WTC11 (cell line): ENCODE results near the gene PCDH7.

ENCODE experiments used
- ATF1 ChIP-seq: sonication (generic); formaldehyde crosslinking; IDR thresholded peaks from 2 replicates; pipeline ENCODE4 v1.8.1; 2023; ENCODE audit warnings: mild to moderate bottlenecking, moderate library complexity, missing genetic modification reagents
- CREB1 ChIP-seq: sonication (generic); formaldehyde crosslinking; IDR thresholded peaks from 2 replicates; pipeline ENCODE4 v1.8.0; 2023; ENCODE audit warnings: mild to moderate bottlenecking, missing genetic modification reagents
- CTCF ChIP-seq: fragments of 200-600 bp; IDR thresholded peaks from 2 replicates; pipeline ENCODE4 v1.8.0; 2022; ENCODE audit warnings: antibody characterized with exemption
- MAX ChIP-seq: sonication (generic); formaldehyde crosslinking; IDR thresholded peaks from 2 replicates; pipeline ENCODE4 v1.8.0; 2022; ENCODE audit warnings: mild to moderate bottlenecking, missing genetic modification reagents
- SP1 ChIP-seq: sonication (generic); formaldehyde crosslinking; conservative IDR thresholded peaks from 2 replicates; pipeline ENCODE4 v1.8.1; 2022; ENCODE audit warnings: missing genetic modification reagents
- TF ChIP-seq, protein P1 (sequence below): sonication (generic); formaldehyde crosslinking; IDR thresholded peaks from 2 replicates; pipeline ENCODE4 v1.8.1; 2023; ENCODE audit warnings: mild to moderate bottlenecking, moderate library complexity, missing genetic modification reagents

- TF ChIP-seq CTCF = no peak
- TF ChIP-seq ATF1 = no peak
- no peak for TF ChIP-seq SP1
- TF ChIP-seq, protein P1, sequence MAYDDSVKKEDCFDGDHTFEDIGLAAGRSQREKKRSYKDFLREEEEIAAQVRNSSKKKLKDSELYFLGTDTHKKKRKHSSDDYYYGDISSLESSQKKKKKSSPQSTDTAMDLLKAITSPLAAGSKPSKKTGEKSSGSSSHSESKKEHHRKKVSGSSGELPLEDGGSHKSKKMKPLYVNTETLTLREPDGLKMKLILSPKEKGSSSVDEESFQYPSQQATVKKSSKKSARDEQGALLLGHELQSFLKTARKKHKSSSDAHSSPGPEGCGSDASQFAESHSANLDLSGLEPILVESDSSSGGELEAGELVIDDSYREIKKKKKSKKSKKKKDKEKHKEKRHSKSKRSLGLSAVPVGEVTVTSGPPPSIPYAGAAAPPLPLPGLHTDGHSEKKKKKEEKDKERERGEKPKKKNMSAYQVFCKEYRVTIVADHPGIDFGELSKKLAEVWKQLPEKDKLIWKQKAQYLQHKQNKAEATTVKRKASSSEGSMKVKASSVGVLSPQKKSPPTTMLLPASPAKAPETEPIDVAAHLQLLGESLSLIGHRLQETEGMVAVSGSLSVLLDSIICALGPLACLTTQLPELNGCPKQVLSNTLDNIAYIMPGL (CRISPR knock-in tag) = no peak
- TF ChIP-seq MAX (CRISPR knock-in tag) = no peak
- TF ChIP-seq CREB1 (CRISPR knock-in tag) = no peak
Measured at GRCh38 chr4:30719454-30720020, 632 bp upstream of the PCDH7 start.
